Measurements from ENCODE around the gene MIPOL1. TPM values are rescaled to one million over a fixed set of nuclear protein-coding genes. Genes with fewer than 3 reads are reported as not detected.
"Not testable (repeated sequence)": the region's sequence is repeated elsewhere in the genome, so short reads cannot be mapped to it uniquely, and the experiment has no call there.

MIPOL1 gene
- total and polyA plus RNA-seq, 7 donors, result 1.2 to 21.6 (median 11.7) TPM

- intact Hi-C loops (cut with DNase I), result no loop called here
- Histone ChIP-seq H3K9me3 (no peaks in the 10 kb centered on the region), H3K27ac (no peak overlapping the region), H3K36me3 (no peaks in the 10 kb centered on the region), H3K4me3 (no peak overlapping the region), H3K4me1 (no peaks in the 10 kb centered on the region), H3K27me3 (no peaks in the 10 kb centered on the region)
- no peak for DNase-seq
- 1 to 9% methylated on average over 1 of the region's 1 CpG for WGBS, 2 donors
- TF ChIP-seq EP300 (IDR thresholded peaks at IDR 0.05) (no peak), POLR2AphosphoS5 (IDR thresholded peaks at IDR 0.05) (no peak), POLR2A (IDR thresholded peaks at IDR 0.05) (no peak)
- TF ChIP-seq, protein P1, sequence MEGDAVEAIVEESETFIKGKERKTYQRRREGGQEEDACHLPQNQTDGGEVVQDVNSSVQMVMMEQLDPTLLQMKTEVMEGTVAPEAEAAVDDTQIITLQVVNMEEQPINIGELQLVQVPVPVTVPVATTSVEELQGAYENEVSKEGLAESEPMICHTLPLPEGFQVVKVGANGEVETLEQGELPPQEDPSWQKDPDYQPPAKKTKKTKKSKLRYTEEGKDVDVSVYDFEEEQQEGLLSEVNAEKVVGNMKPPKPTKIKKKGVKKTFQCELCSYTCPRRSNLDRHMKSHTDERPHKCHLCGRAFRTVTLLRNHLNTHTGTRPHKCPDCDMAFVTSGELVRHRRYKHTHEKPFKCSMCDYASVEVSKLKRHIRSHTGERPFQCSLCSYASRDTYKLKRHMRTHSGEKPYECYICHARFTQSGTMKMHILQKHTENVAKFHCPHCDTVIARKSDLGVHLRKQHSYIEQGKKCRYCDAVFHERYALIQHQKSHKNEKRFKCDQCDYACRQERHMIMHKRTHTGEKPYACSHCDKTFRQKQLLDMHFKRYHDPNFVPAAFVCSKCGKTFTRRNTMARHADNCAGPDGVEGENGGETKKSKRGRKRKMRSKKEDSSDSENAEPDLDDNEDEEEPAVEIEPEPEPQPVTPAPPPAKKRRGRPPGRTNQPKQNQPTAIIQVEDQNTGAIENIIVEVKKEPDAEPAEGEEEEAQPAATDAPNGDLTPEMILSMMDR (IDR thresholded peaks at IDR 0.05), result peak in 2 of 4 experiments; percentile 28 to 63
Observed at GRCh38 chr14:37232907-37233481, 35.3 kb downstream of the MIPOL1 start.

DNA sequence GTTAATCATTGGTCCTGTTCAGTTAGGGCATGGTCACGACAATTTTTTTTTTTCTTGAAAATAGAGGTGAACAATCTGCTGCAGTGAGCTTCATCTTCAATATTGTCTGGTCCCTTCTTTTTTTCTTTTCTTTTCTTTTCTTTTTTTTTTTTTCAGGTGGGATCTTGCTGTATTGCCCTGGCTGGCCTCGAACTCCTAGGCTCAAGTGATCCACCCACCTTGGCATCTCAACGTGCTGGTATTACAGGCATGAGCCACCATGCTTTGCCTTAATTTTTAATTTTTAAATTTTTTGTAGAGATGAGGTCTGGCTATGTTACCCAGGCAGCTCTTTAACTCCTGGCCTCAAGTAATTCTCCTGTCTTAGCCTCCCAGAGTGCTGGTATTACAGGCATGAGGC is 36.5 kb downstream of the MIPOL1 start:
- Histone ChIP-seq H3K4me3 (no peak overlapping the region), H3K9me3 (no peaks in the 10 kb centered on the region), H3K4me1 (no peaks in the 10 kb centered on the region), H3K27me3 (no peaks in the 10 kb centered on the region), H3K36me3 (no peaks in the 10 kb centered on the region), H3K27ac (no peak overlapping the region)
- TF ChIP-seq EP300 (IDR thresholded peaks at IDR 0.05) (no peak), POLR2AphosphoS5 (IDR thresholded peaks at IDR 0.05) (no peak), POLR2A (IDR thresholded peaks at IDR 0.05) (no peak)
- TF ChIP-seq, protein P1 (IDR thresholded peaks at IDR 0.05), result no peak
- intact Hi-C loops (cut with DNase I), result no loop called here
- WGBS, 2 donors, result 88 to 89% methylated on average over 3 of the region's 3 CpGs
- DNase-seq, result no peak

GRCh38 chr14:37236044-37236443 is 38.3 kb downstream of the MIPOL1 start:
- DNase-seq; intact Hi-C loops (cut with DNase I); H3K4me3 ChIP-seq; H3K36me3 ChIP-seq; H3K4me1 ChIP-seq; H3K9me3 ChIP-seq; H3K27ac ChIP-seq; H3K27me3 ChIP-seq: not testable (repeated sequence)
- 91 to 98% methylated on average over 4 of the region's 4 CpGs for WGBS, 2 donors

DNA sequence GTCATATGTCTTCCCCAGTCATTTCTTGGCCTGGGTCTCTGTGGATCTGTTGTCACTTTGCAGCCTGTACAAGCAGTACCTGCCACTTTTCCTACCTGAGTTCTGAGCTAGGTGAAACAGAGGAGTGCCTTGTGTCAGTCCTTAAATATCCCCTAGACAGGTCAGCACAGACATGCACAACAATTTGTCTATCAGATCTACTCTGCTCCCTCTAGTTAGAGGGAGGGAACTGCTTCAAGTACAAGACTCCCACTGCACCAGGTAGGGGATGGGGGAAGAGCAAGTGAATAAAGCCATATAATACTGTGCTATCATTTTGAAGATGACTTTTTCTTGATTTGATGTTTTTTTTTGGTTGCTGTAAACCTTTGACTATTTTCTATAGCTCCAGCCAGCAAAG is 39.4 kb downstream of the MIPOL1 start:
- intact Hi-C loops (cut with DNase I), result no loop called here
- no peak for DNase-seq
- Histone ChIP-seq H3K4me3 (no peak overlapping the region), H3K9me3 (no peaks in the 10 kb centered on the region), H3K27me3 (no peaks in the 10 kb centered on the region), H3K4me1 (no peaks in the 10 kb centered on the region), H3K36me3 (no peaks in the 10 kb centered on the region), H3K27ac (no peak overlapping the region)
- TF ChIP-seq POLR2AphosphoS5 (IDR thresholded peaks at IDR 0.05) (no peak), POLR2A (IDR thresholded peaks at IDR 0.05) (no peak)
- TF ChIP-seq, protein P1 (IDR thresholded peaks at IDR 0.05), result no peak

GRCh38 chr14:37237735-37238200 is 40.0 kb downstream of the MIPOL1 start:
- Histone ChIP-seq H3K27ac (no peak overlapping the region), H3K36me3 (no peaks in the 10 kb centered on the region), H3K27me3 (no peaks in the 10 kb centered on the region), H3K9me3 (no peaks in the 10 kb centered on the region), H3K4me1 (no peaks in the 10 kb centered on the region), H3K4me3 (no peak overlapping the region)
- intact Hi-C loops (cut with DNase I), result no loop called here
- DNase-seq, result no peak
- TF ChIP-seq POLR2A (IDR thresholded peaks at IDR 0.05), result no peak
- WGBS, 2 donors, result 78 to 89% methylated on average over 5 of the region's 5 CpGs

DNA sequence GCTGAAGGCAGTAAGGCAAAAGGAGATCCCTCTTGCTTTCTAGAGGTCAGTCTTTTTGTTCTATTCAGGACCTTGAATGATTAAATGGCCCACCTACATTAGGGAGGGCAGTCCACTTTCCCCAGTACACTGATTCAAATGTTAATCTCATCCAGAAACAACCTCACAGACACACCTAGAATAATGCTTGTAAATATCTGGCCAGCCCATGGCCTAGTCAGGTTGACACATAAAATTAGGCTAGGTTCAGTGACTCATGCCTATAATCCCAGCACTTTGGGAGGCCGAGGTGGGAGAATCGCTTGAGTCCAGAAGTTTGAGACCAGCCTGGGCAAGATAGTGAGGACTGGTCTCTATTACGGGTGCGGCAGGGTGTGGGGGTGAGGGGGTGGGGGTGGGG is 43.5 kb downstream of the MIPOL1 start:
- Histone ChIP-seq H3K27me3 (no peaks in the 10 kb centered on the region), H3K4me1 (no peaks in the 10 kb centered on the region), H3K36me3 (no peaks in the 10 kb centered on the region), H3K9me3 (no peaks in the 10 kb centered on the region), H3K4me3 (no peak overlapping the region), H3K27ac (no peak overlapping the region)
- WGBS, 2 donors, result 83 to 90% methylated on average over 4 of the region's 4 CpGs
- intact Hi-C loops (cut with DNase I), result no loop called here
- DNase-seq, result no peak
- no peak for TF ChIP-seq POLR2AphosphoS5 (IDR thresholded peaks at IDR 0.05)
- no peak for TF ChIP-seq POLR2A (IDR thresholded peaks at IDR 0.05)
- TF ChIP-seq EP300 (IDR thresholded peaks at IDR 0.05), result no peak
- TF ChIP-seq, protein P1 (IDR thresholded peaks at IDR 0.05), result no peak
